Measurements from ENCODE around the gene CITED2.

DNA sequence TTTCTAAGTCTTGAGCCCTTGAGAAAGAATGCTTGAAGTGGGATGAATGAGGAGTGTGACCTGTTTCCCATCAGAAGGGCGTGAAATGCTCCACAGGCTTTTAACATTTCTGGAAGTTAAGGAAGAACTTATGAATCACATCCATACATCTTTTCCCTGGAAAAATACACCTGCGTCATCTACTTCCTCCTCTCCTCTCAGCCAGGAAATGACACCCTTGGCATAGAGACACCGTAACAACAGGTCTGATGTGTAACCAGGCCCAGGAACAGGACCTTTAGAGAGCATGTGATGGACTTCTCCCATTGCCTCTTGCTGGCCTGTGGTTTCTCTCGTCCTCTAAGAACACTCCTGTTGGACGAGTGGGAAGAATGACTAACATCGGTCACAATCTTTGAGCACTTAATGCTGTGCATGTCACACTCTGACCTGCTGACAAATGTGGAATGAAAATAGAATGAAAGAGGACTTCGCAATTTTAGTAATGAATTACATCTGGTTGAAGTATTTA is 28.5 kb upstream of the CITED2 start:
- no peak for TF ChIP-seq EZH2 (IDR thresholded peaks at IDR 0.05)
- TF ChIP-seq, protein P1, sequence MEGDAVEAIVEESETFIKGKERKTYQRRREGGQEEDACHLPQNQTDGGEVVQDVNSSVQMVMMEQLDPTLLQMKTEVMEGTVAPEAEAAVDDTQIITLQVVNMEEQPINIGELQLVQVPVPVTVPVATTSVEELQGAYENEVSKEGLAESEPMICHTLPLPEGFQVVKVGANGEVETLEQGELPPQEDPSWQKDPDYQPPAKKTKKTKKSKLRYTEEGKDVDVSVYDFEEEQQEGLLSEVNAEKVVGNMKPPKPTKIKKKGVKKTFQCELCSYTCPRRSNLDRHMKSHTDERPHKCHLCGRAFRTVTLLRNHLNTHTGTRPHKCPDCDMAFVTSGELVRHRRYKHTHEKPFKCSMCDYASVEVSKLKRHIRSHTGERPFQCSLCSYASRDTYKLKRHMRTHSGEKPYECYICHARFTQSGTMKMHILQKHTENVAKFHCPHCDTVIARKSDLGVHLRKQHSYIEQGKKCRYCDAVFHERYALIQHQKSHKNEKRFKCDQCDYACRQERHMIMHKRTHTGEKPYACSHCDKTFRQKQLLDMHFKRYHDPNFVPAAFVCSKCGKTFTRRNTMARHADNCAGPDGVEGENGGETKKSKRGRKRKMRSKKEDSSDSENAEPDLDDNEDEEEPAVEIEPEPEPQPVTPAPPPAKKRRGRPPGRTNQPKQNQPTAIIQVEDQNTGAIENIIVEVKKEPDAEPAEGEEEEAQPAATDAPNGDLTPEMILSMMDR (IDR thresholded peaks at IDR 0.05) = no peak

All from neural progenitor cell (in vitro differentiated cells).